Gastrocnemius medialis (tissue), 4 donors: Measurements from ENCODE around the gene HNRNPF.

Source experiments
- CTCF ChIP-seq, 5 experiments: fragments of 450-650 bp in 3 of 5; fragments of 200-600 bp in 2 of 5; sonication (generic) in 2 of 5; IDR thresholded peaks in 4 of 5; conservative IDR thresholded peaks in 1 of 5; 1 replicate in 4 of 5; 2 replicates in 1 of 5; pipeline ENCODE4 v1.5.1; 2016 to 2019; ENCODE audit warnings: antibody characterized with exemption in 5 of 5, mild to moderate bottlenecking in 3 of 5, moderate library complexity in 3 of 5
- POLR2A ChIP-seq, 2 donors: fragments of 450-650 bp; IDR thresholded peaks; one replicate each; pipeline ENCODE4 v1.6.1; 2017; ENCODE audit warnings: antibody characterized with exemption in 2 of 2, mild to moderate bottlenecking in 2 of 2, moderate library complexity in 2 of 2

GRCh38 chr10:43343126-43343525 is 65.9 kb downstream of the HNRNPF start:
- TF ChIP-seq CTCF (IDR thresholded peaks at IDR 0.05 in 4 of 5, conservative IDR thresholded peaks at IDR 0.05 in 1 of 5) = no peak
- TF ChIP-seq POLR2A (IDR thresholded peaks at IDR 0.05) = no peak
